SU-DHL-6 (cell line): ENCODE data around the gene ZNF362.

Experiments
- CTCF ChIP-seq: fragments of 200-600 bp; sonication (generic); IDR thresholded peaks from one replicate; pipeline ENCODE4 v1.5.1; 2017; ENCODE audit warnings: antibody characterized with exemption, mild to moderate bottlenecking, low read length, moderate library complexity; ENCODE audit not compliant: insufficient read depth, poor library complexity, severe bottlenecking
- EZH2phosphoT487 ChIP-seq: fragments of 200-600 bp; sonication (generic), shearing (Covaris generic); conservative IDR thresholded peaks from 2 replicates; pipeline ENCODE4 v1.6.1; 2018; ENCODE audit warnings: mild to moderate bottlenecking, antibody characterized with exemption, low read length, moderate library complexity, mixed read lengths

GRCh38 chr1:33300673-33301072, 44.4 kb downstream of the ZNF362 start:
- no peak for TF ChIP-seq CTCF
- no peak for TF ChIP-seq EZH2phosphoT487
